Measurements from ENCODE around the gene IFI44.

- no peak for TF ChIP-seq USF1 (IDR thresholded peaks at IDR 0.05; ENCODE audit: borderline replicate concordance, low read depth)
- no peak for TF ChIP-seq RAD21 (IDR thresholded peaks at IDR 0.05; ENCODE audit: low read length)
- TF ChIP-seq GABPA (IDR thresholded peaks at IDR 0.05; ENCODE audit: low read depth), result no peak
- TF ChIP-seq, protein P1, sequence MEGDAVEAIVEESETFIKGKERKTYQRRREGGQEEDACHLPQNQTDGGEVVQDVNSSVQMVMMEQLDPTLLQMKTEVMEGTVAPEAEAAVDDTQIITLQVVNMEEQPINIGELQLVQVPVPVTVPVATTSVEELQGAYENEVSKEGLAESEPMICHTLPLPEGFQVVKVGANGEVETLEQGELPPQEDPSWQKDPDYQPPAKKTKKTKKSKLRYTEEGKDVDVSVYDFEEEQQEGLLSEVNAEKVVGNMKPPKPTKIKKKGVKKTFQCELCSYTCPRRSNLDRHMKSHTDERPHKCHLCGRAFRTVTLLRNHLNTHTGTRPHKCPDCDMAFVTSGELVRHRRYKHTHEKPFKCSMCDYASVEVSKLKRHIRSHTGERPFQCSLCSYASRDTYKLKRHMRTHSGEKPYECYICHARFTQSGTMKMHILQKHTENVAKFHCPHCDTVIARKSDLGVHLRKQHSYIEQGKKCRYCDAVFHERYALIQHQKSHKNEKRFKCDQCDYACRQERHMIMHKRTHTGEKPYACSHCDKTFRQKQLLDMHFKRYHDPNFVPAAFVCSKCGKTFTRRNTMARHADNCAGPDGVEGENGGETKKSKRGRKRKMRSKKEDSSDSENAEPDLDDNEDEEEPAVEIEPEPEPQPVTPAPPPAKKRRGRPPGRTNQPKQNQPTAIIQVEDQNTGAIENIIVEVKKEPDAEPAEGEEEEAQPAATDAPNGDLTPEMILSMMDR (IDR thresholded peaks at IDR 0.05), result no peak
- no peak for TF ChIP-seq EP300 (IDR thresholded peaks at IDR 0.05; ENCODE audit: borderline replicate concordance in 1 of 2, low read depth in 1 of 2, low read length in 1 of 2)
- no peak for TF ChIP-seq JUND (IDR thresholded peaks at IDR 0.05)
- TF ChIP-seq NRF1 (IDR thresholded peaks at IDR 0.05; ENCODE audit: low read depth, low read length), result no peak
Measured at GRCh38 chr1:78699813-78700212, 50.2 kb downstream of the IFI44 start.
